Suppressor macrophage treated with lipopolysaccharide for 4 hours (primary cell): ENCODE measurements around the gene NUDT7.

Source experiments
- DNase-seq: peaks from one replicate; pipeline ENCODE4 v3.0.0-alpha.2; 2020

The NUDT7 gene

DNA sequence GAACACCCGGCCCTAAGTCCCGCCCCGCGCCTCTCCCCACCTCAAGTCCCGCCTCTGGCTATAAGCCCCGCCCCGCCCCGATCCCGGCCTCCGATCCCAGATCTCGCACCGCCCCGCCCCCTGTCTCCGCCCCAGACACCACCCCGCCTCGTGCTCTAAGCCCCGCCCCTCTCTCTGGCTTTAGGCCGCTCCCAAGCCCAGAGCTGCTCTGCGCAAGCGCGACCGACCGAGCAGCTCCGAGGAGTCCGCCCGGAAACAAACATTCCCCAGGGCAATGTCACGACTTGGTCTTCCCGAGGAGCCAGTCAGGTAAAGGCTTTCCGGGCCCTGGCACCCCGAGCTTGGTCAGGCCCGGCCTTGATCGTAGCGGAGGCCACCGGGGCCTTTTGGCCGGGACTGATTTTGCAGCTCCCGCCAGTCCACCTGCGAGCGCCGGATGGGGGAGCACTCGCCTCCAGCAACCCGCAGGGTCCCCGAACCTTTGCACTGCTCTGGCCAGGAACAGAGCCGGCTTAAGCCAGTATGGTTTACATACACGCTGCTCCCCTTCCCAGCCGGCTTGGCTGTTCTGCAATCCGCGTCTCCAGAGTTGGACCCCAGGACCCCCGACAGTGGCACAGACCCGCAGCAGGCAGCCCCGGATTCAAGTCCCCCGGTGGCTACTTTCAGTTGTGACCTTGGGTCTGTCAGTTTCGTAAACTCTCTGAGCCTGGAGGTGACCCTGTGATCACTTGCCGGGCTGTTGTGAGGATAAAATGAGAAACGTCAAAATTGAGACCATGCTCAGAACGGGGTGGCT is at the start of gene NUDT7:
NUDT7 (plus strand) TSS at position 206 of the 799 bp plus-strand sequence; CDS start at position 275, 69 bp downstream.
- DNase-seq: peak; percentile 99

DNA sequence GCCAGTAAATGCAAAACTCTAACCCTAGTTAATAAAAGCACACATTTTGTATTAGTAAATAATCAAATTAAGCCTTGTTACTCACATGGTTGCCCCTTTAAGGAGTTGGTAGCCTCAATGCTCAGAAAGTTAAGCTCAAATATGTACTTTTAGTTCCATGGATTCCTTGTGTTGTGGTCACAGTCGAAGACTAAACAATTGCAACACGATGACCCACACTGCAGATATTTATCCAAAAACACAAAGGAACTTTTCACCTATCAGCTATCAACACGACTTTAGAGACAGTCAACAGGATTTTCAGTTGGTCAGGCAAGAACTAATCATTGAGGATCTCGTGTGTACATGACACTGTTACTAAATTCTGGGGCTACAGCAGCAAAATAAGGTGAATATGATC is 47.4 kb upstream of the NUDT7 start:
- DNase-seq: no peak

DNA sequence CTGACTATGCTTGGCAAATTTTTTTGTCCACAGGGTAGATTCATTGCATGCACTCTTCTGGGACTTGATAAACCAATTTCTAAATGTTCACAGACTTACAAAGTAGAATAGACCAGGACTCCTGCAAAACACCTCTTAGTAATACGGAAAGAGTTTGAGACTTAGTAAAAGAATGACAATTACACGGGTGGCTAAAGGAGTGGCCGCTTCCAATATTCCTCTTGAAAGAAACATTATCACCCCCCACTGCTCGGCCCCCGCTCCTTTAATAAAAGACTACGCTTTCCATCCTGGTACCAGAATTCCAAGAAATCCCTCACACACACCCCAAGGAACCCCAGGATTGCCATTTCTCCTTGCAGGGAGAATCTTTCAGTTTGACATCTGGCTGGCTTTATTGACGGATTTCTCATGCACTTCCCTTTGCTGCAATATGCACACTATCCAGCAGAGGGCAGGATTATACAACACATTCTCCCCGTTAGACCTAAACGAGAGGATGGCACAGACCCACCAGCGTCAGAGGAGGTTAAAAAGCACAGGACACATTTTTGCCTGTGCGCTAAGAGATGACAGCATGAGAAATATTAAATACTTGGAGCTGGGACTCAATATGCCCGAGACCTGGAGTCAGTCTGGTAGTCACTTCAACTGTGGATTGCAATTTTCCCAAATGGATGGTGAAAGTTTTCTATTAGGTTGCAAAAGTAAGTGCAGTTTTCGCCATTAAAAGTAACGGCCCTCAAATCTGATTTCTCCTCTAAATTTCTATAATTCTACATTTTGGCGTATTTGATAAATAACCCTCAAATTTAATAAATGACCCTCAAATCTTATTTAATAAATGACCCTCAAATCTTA is 46.6 kb upstream of the NUDT7 start:
- DNase-seq: peak; percentile 75

DNA sequence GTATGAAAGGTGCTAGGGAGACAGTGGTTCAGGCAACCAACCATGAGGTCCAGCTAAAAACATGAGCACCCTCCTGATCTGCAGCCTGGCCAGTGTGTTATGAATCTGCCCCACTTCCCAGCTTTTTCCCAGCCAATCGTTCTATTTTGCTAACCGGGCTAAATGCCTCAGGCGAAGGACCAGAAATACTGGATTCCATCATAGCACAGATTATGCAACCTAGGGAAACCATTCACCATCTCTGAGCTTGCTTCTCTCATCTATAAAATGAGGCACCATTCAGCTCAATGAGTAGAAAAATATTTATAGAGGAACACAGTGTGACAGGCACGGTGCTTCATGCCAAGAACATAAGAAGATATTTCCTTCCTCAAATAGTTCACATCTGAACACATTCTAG is 45.2 kb upstream of the NUDT7 start:
- no peak for DNase-seq

DNA sequence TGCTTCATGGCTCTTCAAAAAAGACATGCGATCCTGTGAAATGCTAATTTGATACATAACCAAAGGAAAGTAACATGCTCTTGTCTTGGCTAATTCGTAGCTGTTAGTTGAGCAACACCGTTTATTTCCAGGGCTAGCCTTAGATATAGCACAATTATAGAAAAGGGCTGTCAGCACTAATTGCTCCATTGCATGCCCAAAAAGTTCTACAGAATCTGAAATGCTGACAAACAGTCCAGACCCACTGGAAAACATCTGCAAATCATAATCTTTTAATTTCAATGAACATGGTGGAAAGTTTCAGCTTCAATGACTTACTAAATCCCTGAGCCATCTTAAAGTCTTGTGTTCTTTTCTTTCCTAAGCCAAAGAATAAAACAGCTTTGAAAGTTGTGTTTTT is 42.9 kb upstream of the NUDT7 start:
- DNase-seq: no peak

DNA sequence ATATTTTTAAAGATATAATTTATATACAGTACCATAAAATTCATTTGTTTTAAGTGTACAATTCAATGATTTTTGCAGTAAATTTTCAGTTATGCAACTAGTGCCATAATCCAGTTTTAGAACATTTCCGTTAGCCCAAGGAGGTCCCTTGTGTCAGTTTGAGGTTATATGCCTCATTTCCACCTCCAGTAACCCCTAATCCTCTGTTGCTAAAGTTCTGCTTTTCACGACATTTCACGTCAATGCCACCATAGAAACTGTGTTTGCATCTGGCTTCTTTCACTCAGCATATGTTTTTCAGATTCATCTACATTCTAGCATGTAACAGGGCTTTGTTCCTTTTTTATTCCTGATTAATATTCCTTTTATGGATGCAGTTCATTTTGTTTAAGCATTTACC is 42.4 kb upstream of the NUDT7 start:
- DNase-seq: peak; percentile 77

DNA sequence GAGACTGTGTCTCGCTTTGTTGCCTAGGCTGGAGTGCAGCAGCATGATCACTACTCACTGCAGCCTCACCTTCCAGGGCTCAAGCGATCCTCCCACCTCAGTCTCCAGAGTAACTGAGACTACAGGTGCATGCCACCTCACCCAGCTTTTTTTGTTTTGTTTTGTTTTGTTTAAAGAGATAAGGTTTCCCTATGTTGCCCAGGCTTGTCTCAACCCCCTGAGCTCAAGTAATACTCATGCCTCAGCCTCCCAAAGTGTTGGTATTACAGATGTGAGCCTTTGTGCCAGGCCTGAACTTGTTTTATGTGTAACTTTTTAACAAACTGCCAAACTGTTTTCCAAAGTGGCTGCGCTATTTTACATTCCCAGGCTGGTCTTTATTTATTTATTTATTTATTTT is 41.8 kb upstream of the NUDT7 start:
- no peak for DNase-seq

DNA sequence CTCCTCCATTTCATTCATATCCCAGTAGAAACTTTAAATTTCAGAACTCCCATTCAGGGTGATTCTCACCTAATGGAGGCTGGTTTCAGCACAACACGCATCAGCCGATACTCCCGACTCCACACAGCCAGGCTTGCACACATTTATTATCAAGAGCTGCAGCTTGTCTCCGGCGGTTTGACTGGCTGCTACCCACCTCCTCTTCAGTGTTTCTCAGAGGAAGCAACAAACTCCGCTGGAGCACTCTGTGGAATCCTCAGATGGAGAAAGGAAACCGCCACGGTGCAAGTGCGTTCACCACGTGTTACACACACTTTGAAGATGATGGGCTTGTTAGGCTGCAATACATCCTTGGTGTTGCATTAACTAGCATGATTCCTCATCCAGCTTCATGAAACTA is 39.7 kb upstream of the NUDT7 start:
- no peak for DNase-seq

DNA sequence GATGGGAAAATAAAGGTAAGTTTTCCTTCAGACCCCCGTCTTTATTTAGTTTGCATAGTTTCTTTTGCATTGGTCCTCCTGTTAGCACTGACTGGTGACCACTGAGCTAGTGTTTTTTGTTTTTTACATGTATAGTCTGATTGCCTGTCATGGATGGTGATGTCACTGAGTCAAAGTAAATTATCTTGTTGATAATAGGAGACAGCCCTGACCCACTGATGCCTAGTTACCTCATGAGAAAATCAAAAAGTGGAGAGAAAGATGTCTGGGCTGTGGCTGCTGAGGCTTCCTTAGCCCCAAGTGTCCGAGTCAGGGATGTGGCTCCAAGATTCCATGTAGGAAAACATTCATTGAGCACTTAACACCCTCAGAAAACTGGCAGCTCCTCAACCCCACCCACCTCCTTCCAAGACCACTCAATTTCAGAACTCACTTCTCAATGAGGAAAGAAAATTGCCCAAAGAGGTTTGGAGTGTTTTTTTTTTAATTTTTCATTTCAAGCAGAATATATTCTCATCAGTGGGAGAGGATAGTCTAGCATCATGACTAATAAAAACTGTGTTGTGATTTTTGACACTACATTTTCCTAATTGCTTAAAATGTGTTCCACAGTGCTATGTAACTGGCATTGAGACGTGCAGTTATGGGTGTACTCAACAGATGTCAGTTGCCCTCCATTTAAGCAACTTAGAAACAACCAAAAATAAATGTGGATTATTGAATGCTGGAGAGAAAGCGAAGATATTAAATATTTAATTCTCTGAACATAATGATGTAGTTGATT is 38.7 kb upstream of the NUDT7 start:
- DNase-seq: no peak

DNA sequence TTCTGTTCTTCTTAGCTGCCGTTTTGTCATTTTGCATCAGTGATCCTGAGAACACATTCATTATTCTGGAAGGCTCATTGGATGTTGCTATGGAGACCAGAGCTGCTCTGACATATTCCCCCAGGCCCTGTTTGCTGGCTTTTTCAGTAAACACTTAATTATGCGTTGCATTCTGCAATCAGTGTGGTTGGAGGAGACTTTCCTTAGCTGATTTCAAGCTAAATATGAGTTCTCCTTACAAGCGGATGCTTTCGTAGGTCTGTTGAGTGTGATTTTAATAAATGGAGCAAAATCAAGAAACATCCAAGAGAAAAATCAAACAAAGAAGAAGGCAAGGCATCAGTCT is 38.2 kb upstream of the NUDT7 start:
- DNase-seq: no peak

DNA sequence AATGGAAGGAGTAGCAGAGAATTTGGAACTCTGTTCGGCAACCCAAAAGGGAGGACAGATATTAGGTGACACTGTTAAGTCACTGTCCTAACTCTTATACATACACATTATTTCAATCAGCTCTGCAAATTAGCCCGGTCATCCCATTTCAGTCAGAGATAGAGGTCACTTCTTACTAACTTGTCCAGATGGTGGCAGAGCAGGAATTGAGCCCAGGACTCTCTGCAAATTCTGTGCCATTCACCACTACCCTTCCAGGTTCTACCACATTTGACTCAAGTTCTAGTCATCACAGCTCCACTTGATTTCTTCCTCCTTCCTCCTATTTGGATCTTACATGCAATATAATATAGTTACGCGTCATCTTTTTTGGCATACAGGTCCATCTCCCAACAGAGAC is 35.9 kb upstream of the NUDT7 start:
- DNase-seq: no peak

DNA sequence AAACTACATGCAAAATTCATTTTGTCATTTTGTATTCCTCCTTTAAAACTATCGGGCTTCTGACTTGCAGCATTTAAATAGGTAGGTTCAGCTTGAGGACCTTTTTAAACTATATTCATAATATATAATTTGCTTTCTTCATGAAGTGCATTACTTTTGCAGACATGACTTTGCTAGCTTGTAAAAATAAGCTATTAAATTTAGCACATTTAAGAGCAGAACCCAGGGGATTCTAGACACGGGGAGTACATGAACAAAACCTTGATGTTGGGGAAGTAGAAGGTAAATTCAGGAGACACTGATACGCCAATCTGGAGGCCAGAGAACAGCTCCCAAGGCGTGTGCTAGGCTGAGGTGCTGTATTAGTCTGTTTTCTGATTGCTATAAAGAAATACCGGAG is 32.3 kb upstream of the NUDT7 start:
- DNase-seq: no peak

DNA sequence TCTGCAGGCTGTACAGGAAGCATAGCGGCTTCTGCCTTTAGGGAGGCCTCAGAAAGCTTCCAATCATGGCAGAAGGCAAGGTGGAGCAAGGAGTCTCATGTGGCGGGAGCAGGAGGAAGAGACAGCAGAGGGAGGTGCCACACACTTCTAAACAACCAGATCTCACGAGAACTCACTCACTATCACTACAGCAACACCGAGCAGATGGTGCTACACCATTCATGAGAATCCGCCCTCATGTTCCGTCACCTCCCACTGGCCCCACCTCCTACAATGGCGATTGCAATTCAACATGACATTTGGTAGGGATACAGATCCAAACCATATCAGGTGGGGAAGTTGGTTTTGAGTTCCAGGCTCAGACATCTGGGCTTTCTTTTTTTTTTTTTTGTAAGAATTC is 31.9 kb upstream of the NUDT7 start:
- no peak for DNase-seq

DNA sequence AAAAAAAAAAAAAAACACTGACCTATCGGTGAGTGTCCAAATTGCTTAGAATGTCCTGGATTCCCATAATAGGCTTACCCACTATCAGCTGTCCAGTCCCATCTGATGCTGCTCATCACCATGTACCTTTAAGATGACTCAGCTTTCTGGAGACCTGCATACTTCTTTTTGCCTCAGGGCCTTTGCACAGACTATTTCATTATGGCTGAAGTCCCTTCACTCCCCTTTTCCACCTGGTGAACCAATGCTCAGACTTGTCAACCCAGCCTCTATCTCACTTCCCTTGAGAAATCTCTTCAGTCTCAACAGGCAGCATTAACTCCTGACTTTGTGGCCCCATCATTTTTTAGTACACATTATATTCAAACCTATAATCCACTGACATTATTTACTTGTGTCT is 29.7 kb upstream of the NUDT7 start:
- no peak for DNase-seq

DNA sequence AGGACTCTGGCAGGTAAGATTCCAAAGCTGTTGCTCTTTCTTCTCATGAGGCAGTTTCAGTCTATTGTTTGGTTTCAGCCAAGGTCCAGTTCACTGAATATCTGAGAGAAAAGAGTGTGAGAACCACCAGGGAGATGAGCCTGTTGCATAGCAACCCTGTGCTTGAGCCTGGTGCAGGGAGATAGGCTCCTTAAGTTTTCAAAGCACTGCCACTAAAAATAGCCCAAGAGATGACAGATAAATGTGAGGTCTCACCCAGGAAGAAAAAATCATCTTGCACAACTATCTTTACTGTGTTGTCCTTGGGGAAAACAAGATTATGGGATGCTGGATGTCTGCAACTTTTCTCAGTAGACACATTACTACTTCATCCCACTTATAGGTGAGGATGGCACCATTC is 26.2 kb upstream of the NUDT7 start:
- DNase-seq: no peak

DNA sequence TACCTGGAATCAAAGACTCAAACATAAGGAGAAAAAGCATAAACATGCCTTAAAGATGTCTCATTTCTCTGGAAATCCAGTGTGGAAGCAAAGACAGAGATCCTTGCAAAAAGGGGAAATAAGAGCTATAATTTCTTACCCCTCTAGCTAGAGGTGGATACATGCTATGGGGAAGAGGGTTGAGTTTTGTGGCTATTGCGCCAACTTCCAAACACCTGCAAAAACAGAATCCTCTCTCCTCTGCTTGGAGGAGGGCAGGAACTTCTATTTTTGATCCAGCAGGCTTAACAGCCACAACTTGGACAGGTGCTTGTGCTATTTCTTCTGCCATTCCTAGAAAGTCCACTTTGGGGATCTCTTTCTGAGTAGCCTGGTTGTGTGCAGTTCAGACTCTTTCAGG is 21.5 kb upstream of the NUDT7 start:
- no peak for DNase-seq

DNA sequence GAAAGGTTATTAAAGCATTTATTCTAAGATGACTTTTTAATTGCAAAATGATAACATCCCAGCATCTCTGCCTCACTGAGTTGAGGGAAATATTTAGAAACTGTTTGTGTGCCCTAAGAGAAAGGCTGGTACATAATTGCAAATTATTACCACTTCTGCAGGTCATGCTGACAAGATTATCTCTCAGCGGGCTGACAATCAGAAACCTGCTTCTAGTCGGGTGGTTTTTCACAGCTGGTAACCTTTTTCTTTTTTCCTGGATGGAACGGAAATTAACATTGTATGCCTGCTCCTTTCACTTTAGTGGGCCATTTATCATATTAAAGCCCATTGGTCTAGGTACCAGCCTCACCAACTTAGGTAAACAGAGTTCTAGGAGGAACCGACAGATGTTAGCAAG is 17.0 kb upstream of the NUDT7 start:
- no peak for DNase-seq

DNA sequence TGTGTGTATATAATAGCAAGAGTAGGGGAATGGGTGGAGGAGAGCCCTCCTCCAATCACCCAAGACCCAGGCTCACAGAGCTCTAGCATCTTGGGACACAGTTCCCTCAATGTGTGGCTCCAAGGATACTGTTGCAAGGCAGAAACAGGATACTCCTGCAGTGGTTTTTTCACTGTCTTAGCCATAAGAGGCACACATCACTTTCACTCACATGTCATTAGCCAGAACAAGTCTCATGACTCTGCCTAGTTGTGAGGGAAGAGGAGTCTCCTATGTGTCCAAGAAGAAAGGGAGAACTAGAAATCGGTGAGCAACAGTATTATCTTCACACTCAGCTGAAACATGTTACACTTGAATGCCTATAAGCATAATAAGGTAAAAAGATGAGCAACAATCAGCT is 11.1 kb upstream of the NUDT7 start:
- DNase-seq: peak; percentile 7

DNA sequence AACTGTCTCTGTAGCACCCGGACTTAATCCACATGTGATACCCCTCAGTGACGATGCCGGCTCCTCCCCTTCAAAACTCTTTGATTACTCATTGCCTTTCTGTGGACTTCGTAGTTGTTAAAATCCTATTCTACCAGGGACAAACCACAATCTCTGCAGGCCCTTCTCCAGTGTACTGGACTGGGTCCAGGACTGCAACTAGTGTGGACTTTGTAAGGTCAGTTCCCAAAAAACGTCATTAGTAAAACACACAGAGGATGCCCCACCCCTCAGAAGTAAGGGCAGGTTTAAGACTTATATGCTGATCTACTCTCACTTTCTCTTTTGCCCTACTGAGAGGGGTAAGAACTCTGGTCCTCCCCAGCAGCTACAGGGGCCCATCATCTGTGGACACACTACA is 10.5 kb upstream of the NUDT7 start:
- DNase-seq: no peak

DNA sequence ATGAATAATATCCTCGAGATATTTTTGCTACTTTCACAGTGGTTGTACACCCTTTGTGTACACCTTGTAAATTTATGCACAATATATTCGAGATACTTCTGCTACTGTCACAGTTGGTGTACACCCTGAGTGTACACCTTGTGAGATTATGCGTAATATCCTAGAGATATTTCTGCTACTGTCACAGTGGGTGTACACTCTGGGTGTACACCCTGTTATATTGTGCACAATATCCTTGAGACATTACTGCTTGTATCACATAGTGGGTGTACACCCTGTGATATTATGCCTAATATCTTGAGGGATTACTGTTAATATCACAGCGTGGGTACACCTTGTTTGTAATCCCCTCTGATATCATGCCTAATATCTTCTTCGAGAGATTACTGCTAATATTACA is 7.2 kb upstream of the NUDT7 start:
- no peak for DNase-seq

DNA sequence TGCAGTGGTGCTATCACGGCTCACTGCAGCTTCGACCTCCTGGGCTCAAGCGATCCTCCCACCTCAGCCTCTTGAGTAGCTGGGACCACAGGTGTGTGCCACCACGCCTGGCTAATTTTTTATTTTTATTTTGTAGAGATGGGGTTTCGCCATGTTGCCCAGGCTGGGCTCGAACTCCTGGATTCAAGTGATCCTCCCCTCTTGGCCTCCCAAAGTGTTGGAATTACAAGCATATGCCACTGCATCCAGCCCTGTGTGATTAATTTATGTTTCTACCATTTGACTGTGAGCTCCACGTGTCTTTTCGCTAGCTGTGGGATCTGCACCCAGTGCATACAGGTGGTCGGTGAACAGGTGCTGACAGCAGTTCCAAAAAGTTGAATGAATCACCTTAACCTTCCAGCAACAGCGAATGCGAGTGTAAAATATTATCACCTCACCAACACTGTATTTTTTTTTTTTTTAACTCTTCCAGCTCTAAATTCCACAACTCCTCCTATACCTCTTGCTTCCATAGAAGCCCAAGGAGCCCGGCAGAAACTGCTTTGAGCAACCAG is 484 bp upstream of the NUDT7 start:
- no peak for DNase-seq

DNA sequence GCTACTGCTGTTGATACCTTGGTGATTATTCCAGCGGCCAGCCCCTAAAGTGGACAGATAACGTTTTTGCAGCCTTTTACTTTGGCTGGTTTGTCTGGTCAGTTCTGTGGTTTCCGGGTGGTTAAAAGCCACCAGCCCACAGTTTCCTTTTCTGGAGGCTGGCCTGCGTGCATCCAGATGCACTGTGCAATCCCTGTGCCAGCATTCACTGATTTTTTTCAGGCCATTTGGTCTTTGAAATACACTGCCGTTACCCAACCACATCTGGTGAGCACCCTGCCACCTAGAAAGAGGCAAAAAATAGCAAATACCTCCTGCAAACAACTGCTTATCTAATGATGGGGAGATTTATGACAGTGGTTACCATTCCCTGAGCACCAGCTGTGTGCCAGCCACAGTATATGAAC is 797 bp downstream of the NUDT7 start:
- peak; percentile 62 for DNase-seq

DNA sequence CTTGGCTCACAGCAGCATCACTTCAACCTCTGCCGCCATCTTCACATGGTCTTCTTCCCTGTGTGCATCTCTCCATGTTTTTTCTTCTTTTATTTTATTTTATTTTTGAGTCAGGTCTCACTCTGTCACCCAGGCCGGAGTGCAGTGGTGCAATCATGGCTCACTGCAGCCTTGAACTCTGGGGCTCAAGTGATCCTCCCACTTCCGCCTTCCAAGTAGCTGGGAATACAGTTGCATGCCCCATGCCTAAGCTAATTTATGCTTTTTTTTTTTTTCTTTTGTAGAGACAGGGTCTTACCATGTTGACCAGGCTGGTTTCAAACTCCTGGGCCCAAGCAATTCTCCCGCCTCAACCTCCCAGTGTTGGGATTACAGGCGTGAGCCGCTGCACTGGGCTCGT is 1.9 kb downstream of the NUDT7 start:
- no peak for DNase-seq
